ENCODE data around the gene F3.
"Not testable (repeated sequence)": the region's sequence is repeated elsewhere in the genome, so short reads cannot be mapped to it uniquely, and the experiment has no call there.

Gene F3

DNA sequence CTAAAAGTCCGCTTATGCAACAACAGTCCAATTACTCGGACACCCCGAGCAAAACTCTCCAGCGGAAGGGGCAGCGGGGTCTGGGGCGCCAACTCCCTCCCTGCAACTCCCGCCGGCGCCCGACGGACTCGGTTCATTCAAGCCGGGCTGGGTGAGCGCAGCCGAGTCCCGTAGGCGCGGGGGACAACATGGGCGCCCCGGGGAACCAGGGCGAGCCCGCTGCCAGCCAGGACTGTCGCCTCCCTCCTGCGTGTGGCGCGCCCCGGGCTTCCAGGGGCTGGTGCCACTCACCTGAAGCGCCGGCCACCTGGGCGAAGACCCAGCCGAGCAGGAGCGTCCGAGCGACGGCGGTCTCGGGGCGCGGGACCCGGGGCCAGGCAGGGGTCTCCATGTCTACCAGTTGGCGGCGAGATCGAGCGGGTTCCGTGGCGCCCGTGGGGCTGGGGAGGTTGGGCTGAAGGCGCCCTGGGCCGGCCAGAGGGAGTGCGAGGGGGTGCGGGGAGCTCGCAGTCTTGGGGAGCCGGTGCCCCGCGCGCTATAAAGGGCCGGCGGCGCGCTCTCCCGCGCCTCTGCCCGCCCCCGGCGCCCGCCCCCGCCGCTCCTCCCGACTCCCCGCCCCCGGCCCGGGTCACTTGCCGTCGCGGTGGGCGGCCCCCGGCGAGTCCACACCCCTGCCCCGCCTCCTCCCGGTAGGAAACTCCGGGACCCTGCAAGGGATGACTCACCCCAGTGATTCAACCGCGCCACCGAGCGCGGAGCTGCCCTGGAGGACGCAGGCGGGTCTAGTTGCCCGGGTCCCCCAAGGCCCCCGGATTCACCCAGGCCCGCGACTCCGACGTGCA is at the start of gene F3:
Gene F3 (minus strand): TSS at position 514 of the 842 bp plus-strand sequence. CDS start 123 bp downstream, at position 391.
- DNase-seq (ENCODE audit: low read depth in 2 of 2, low spot score in 1 of 2) = peak; percentile 5 to 29

- no peak for DNase-seq (ENCODE audit: low read depth in 2 of 2, low spot score in 1 of 2)
Measured at GRCh38 chr1:94590203-94591137, 48.9 kb upstream of the F3 start.

DNA sequence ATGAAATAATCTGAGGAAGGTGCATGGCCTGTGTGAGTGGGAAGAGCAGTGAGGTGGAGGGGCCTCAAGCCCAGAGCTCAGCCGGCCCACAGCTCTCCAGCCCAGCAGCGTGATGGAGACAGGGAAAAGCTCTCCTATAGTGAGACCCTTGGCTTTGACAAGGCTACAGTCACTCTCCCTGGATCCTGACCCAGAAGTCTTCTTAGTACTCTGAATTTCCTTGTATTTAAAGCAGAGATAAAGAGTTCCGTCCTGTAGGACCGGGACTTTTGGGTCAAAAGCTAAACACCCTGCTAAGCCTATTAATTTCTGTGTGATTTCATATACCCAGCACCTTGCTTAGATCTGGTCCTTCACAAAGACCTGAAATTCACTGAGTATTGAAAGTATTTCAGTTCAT is 48.2 kb upstream of the F3 start:
- no peak for DNase-seq (ENCODE audit: low read depth in 2 of 2, low spot score in 1 of 2)

DNA sequence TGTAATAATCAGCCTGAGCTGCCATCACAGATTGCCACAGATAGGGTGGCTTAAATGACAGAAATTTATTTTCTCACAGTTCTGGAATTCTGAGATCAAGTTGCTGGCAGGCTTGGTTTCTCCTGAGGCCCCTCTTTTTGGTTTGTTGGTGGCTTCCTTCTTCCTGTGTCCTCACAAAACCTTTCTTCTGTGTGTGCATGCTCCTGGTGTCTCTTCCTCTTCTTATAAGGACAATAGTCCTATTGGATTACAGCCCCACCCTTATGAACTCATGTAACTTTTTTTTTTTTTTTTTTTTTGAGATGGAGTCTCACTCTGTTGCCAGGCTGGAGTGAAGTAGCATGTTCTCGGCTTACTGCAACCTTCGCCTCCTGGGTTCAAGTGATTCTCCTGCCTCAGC is 41.0 kb upstream of the F3 start:
- DNase-seq (ENCODE audit: low read depth in 2 of 2, low spot score in 1 of 2) = no peak

- no peak for DNase-seq (ENCODE audit: low read depth in 2 of 2, low spot score in 1 of 2)
Measured at GRCh38 chr1:94580367-94581115, 39.0 kb upstream of the F3 start.

DNA sequence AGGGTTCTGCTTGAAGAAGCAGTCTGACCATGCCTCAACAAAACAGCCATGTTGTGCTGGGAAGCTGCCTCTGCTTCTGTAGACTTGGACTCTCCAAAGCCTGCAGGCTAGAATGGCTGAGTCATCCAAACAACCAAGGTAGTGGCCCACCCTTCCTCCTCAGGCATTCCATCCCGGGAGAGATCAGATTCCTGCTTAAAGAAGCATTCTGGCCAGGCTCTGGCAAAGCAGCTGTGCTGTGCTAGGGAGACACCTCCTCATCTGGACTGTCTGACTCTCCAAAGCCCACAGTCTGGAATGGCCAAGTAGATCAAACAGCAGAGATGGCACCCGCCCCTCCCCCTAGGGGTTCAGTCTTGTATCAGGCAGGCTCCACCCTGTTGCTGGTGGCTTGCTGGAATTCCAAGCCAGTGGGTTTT is 38.3 kb upstream of the F3 start:
- DNase-seq (ENCODE audit: low read depth in 2 of 2, low spot score in 1 of 2) = no peak

DNA sequence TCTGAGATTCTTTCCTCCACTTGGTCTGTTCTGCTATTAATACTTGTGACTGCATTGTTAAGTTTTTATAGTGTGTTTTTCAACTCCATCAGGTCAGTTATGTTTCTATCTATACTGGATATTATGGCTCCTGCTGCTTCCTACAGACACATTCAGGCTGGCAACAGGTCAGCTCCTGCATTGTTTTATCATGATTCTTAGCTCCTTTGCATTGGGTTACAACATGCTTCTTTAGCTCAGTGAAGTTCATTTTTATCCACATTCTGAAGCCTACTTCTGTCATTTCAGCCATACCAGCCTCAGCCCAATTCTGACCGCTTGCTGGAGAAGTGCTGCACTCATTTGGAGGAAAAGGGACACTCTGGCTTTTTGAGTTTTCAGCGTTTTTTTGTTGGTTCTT is 37.3 kb upstream of the F3 start:
- DNase-seq (ENCODE audit: low read depth in 2 of 2, low spot score in 1 of 2) = no peak

DNA sequence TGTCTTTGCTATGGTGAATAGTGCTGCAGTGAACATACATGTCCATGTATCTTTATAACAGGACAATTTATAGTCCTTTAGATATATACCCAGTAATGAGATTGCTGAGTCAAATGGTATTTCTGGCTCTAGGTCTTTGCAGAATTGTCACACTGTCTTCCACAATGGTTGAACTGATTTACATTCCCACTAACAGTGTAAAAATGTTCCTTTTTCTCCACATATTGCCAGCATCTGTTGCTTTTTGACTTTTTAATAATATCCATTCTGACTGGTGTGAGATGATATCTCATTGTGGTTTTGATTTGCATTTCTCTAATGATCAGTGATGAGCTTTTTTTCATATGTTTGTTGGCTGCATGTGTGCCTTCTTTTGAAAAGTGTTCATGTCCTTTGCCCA is 32.4 kb upstream of the F3 start:
- not testable (repeated sequence) for DNase-seq (ENCODE audit: low read depth in 2 of 2, low spot score in 1 of 2)

DNA sequence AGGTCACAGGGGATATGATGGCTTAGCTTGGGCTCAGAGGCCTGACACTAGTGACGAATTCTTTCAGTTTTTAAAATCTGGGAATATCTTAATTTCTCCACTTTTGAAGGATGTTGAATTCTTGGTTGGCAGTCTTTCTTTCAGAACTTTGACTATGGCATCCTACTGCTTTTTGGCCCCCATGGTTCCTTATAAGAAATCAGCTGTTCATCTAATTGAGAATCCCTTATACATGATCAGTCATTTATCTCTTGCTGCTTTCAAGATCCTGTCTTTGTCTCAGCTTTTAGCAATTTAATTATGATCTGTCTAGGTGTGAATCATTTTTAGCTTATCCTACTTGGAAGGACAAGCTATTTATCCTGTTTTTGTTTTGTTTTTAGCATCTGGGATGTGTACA is 31.2 kb upstream of the F3 start:
- DNase-seq (ENCODE audit: low read depth in 2 of 2, low spot score in 1 of 2) = no peak

- not testable (repeated sequence) for DNase-seq (ENCODE audit: low read depth in 2 of 2, low spot score in 1 of 2)
Measured at GRCh38 chr1:94570965-94571364, 29.4 kb upstream of the F3 start.

GRCh38 chr1:94568806-94569205 is 27.2 kb upstream of the F3 start:
- not testable (repeated sequence) for DNase-seq (ENCODE audit: low read depth in 2 of 2, low spot score in 1 of 2)

DNA sequence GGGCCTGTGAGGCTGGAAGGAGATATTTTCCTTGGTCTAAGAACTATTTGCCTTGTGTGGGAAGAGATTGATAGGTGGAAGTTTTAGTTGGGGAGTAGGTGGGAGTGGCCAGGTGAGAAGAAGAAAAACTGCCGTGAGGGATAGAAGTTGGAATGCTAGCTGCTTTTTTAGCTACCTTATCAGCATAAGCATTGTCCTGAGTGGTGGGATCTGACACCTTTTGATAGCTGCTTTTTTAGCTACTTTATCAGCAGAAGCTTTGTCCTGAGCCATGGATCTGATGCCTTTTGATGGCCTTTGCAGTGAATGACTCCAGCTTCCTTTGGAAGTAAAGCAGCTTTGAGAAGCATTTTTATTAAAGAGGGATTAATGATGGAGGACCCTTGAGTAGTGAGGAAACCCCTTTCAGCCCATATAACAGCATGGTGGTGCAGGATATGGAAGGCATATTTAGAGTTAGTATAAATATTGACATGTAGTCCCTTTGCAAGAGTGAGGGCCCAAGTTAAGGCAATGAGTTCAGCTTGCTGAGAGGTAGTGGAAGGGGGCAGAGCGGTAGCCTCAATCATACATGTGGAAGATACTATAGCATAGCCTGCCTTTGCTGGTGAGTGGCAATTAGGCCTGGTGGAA is 26.5 kb upstream of the F3 start:
- DNase-seq (ENCODE audit: low read depth in 2 of 2, low spot score in 1 of 2) = not testable (repeated sequence)

GRCh38 chr1:94566436-94566835 is 24.9 kb upstream of the F3 start:
- not testable (repeated sequence) for DNase-seq (ENCODE audit: low read depth in 2 of 2, low spot score in 1 of 2)

DNA sequence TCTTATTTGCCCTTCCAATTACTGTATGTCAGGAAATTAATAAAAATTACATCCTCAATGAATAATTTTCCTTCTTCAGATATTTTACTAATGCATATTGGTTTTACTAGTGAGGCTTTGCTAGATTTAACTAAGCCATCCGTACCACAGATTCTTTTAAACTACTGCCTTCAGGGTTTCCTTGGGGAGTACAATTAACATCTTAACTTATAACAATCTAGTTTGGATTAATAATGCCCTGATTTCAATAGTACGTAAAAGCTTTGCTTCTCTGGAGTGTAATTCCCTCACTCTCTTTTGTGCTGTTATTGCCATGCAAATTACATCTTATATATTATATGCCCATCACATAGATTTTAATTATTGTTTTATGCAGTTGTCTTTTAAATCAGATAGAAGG is 24.3 kb upstream of the F3 start:
- no peak for DNase-seq (ENCODE audit: low read depth in 2 of 2, low spot score in 1 of 2)

- DNase-seq (ENCODE audit: low read depth in 2 of 2, low spot score in 1 of 2) = no peak
Measured at GRCh38 chr1:94562519-94563260, 21.1 kb upstream of the F3 start.

DNA sequence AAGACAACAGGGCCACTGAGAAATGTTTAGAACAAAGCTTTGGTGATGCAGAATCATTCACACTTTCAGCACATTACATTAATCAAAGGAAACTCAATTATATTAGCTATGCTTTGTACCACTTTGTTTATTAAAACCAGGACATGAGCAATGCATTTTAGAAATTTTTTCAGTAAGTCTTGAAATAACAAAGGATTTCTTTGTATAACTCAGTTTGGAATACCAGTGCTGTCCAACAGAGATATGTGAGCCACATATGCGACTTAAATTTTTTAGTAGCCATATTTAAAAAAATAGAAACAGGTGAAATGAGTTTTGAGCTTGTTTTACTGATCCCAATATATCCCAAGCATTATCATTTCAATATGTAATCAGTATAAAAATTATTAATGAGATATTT is 18.8 kb upstream of the F3 start:
- DNase-seq (ENCODE audit: low read depth in 2 of 2, low spot score in 1 of 2) = no peak

GRCh38 chr1:94559921-94560320 is 18.4 kb upstream of the F3 start:
- DNase-seq (ENCODE audit: low read depth in 2 of 2, low spot score in 1 of 2) = no peak

DNA sequence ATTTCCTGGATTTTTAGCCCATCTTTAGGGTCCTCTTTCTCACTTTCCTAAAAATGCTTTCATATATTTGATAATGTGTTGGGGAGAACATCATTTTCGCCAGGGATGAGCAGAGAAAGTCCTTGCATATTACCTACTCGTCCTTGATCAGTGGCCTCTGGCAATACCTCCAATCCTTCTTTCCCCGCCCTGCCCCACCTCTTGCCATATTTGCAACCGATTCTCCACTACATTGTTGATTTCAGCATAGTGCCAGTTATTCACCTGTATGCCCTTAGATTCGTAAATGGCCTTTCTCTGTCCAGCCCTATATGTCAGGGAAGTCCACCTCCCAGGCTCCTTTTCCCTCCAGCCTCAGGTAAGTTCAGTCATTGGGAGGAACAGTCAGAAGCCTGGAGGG is 13.5 kb upstream of the F3 start:
- no peak for DNase-seq (ENCODE audit: low read depth in 2 of 2, low spot score in 1 of 2)

DNA sequence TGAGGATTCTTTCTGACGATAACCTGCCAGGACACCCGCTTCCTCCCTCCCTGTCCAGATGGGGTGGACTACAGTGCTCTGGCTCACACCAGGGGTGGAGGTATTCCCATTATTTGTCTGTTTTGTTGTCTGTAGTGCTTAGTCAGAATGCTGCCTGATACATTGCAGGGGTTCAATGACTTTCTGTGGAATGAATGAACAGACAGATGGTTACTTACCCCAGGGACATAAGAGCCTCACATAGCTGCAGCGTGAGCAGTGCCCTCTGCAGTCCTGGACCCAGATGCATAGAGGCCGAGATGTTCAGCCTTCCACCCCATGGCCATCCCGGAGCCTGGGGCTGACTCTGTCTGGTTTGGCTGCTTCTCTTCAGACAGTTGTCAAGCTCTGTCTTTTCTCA is 13.0 kb upstream of the F3 start:
- DNase-seq (ENCODE audit: low read depth in 2 of 2, low spot score in 1 of 2) = no peak

DNA sequence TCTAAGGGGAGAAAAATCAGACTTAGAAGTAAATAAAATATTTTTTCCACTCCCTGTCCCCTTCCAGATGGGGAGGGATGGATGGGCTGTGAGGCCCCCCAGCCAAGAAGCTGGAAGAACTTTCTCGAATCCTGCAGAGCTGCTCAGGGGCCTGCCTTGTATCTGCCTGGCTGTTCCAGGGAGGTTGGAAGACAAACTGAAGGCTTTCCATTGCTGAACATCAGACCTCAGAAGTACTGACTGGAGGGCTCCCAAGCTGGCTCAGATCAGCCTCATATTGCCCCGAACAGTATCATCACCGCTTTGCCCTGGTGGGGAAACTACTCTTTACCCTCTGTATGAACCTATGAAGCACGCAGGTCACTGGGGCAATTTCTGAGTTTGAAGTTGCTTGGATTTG is 12.4 kb upstream of the F3 start:
- DNase-seq (ENCODE audit: low read depth in 2 of 2, low spot score in 1 of 2) = no peak
